Spleen (tissue), 11 donors: ENCODE measurements around the gene ATP5F1E. TPM values are rescaled to one million over a fixed set of nuclear protein-coding genes. Genes with fewer than 3 reads are reported as not detected.

ENCODE experiments used
- DNase-seq: peaks from one replicate; pipeline ENCODE4 v3.0.0-alpha.2; 2020
- H3K27ac ChIP-seq, 8 donors: fragments of 200-600 bp; sonication (generic) in 7 of 8; 1 replicate in 4 of 8; 2 replicates in 4 of 8; pipeline versions ENCODE4 v1.5.0 to v1.8.0; 2016 to 2021; ENCODE audit warnings: inconsistent platforms in 4 of 8, mild to moderate bottlenecking in 4 of 8, moderate library complexity in 1 of 8
- H3K27me3 ChIP-seq, 7 donors: fragments of 200-600 bp; sonication (generic) in 6 of 7; replicated peaks in 1 of 7; 1 replicate in 4 of 7; 2 replicates in 3 of 7; pipeline versions ENCODE4 v1.5.0 to v1.8.0; 2016 to 2021; ENCODE audit warnings: inconsistent platforms in 3 of 7, mild to moderate bottlenecking in 1 of 7
- H3K36me3 ChIP-seq, 6 donors: fragments of 200-600 bp; sonication (generic) in 5 of 6; 1 replicate in 4 of 6; 2 replicates in 2 of 6; pipeline versions ENCODE4 v1.5.0 to v1.8.0; 2016 to 2021; ENCODE audit warnings: inconsistent platforms in 2 of 6
- H3K4me1 ChIP-seq, 6 donors: fragments of 200-600 bp; sonication (generic) in 5 of 6; 1 replicate in 3 of 6; 2 replicates in 3 of 6; pipeline versions ENCODE4 v1.5.0 to v1.8.0; 2016 to 2021; ENCODE audit warnings: inconsistent platforms in 3 of 6
- H3K4me3 ChIP-seq, 8 donors: fragments of 200-600 bp; sonication (generic) in 7 of 8; 1 replicate in 4 of 8; 2 replicates in 4 of 8; pipeline versions ENCODE4 v1.5.0 to v1.8.0; 2016 to 2021; ENCODE audit warnings: inconsistent platforms in 4 of 8, mild to moderate bottlenecking in 4 of 8, moderate library complexity in 2 of 8
- H3K9me3 ChIP-seq, 8 donors: fragments of 200-600 bp; sonication (generic) in 7 of 8; 1 replicate in 4 of 8; 2 replicates in 4 of 8; pipeline versions ENCODE4 v1.5.0 to v1.8.0; 2016 to 2021; ENCODE audit warnings: inconsistent platforms in 4 of 8
- CTCF ChIP-seq, 11 experiments: fragments of 200-600 bp in 7 of 11; fragments of 450-650 bp in 4 of 11; sonication (generic) in 4 of 11; IDR thresholded peaks in 8 of 11; conservative IDR thresholded peaks in 3 of 11; 1 replicate in 7 of 11; 2 replicates in 4 of 11; pipeline versions ENCODE4 v1.4.0 to v1.8.0; 2016 to 2021; ENCODE audit warnings: antibody characterized with exemption in 11 of 11, inconsistent platforms in 4 of 11, mild to moderate bottlenecking in 1 of 11
- POLR2A ChIP-seq, 3 donors: fragments of 450-650 bp; IDR thresholded peaks; one replicate each; pipeline ENCODE4 v1.5.1; 2017; ENCODE audit warnings: antibody characterized with exemption in 3 of 3, mild to moderate bottlenecking in 1 of 3
- POLR2AphosphoS5 ChIP-seq, 3 donors: sonication (generic); formaldehyde crosslinking; IDR thresholded peaks; one replicate each; pipeline ENCODE4 v1.5.1; 2017; ENCODE audit warnings: antibody characterized with exemption in 3 of 3
- WGBS, 5 donors: extraction: QIAGEN DNeasy Blood & Tissue Kit in 3 of 5; methylation state at CpG; one replicate each; pipeline versions ENCODE4 v1.1.5 to v1.1.7; 2013 to 2018; 5-methylcytosine and 5-hydroxymethylcytosine counted together
- intact Hi-C: fragments of 100-400 bp; cut with DNase I; formaldehyde crosslinking; loops from one replicate; pipeline ENCODE4 v1.15.0; 2023; ENCODE audit warnings: low total_unique reads
- polyA plus RNA-seq, 3 donors: library from polyadenylated mRNA; stranded (reverse); fragments of 200-250 nt; gene quantifications; one replicate each; pipeline ENCODE4 v1.2.1, GENCODE V29; 2013
- total RNA-seq, 7 donors: library from RNA; depleted of rRNA in 3 of 7; stranded (reverse); fragments of >200 nt in 3 of 7; fragmentation: NEBNext Ultra II Directional in 4 of 7; extraction: Animal tissue kit (Norgen Biotek cat#: 25700) in 4 of 7; gene quantifications; one replicate each; pipeline versions ENCODE4 v1.1.0 to v1.2.1, GENCODE V29; 2016 to 2021
- donor health status: healthy with polysubstance abuse.
- donor health status: DM: no; HTN: no; CAD: no; lungs with moderate emphysema.
- donor health status: DM: no; HTN: no; CAD: no.
- donor health status: Bipolar disorder and iron deficiency.
- donor health status: healthy.
- donor health status: DM: no; HTN: no; CAD: no.
- donor health status: DM: yes; HTN: yes; CAD: no.

Gene ATP5F1E
- total and polyA plus RNA-seq, 10 donors: 24.2 to 71.1 (median 64.9) TPM

GRCh38 chr20:59000326-59000725 is 31.8 kb downstream of the ATP5F1E start:
- WGBS, 5 donors: 61 to 79% (median 72%) methylated on average over 3 of the region's 3 CpGs
- DNase-seq: no peak

GRCh38 chr20:58998656-58999055 is 33.5 kb downstream of the ATP5F1E start:
- Histone ChIP-seq H3K4me1 (peaks cover 8 to 62% (median 29%) of the 10 kb centered on the region in 6 donors), H3K4me3 (no peak overlapping the region), H3K27me3 (no peaks in the 10 kb centered on the region), H3K36me3 (peaks cover 10 to 100% (median 89%) of the 10 kb centered on the region in 6 donors), H3K27ac (no peak overlapping the region), H3K9me3 (no peaks in the 10 kb centered on the region)
- DNase-seq: no peak
- TF ChIP-seq CTCF (IDR thresholded peaks at IDR 0.05 in 8 of 11, conservative IDR thresholded peaks at IDR 0.05 in 3 of 11): no peak
- no peak for TF ChIP-seq POLR2A (IDR thresholded peaks at IDR 0.05)
- no peak for TF ChIP-seq POLR2AphosphoS5 (IDR thresholded peaks at IDR 0.05)
- intact Hi-C loops: no loop called here
- 93 to 95% (median 94%) methylated on average over 11 of the region's 11 CpGs for WGBS, 5 donors

More at GRCh38 chr20:59000326-59000725, 31.8 kb downstream of the ATP5F1E start:
- peaks cover 21 to 63% (median 34%) of the 10 kb centered on the region in 6 donors for H3K4me1 ChIP-seq
- intact Hi-C loops: loop anchor here (10.0 kb wide), 1 partner anchor 106 kb away; no protein-coding TSS in a partner anchor
- H3K4me3 ChIP-seq: no peak overlapping the region
- H3K27ac ChIP-seq: no peak overlapping the region
- peaks cover 10 to 92% (median 74%) of the 10 kb centered on the region in 6 donors for H3K36me3 ChIP-seq
- H3K9me3 ChIP-seq: no peaks in the 10 kb centered on the region
- no peaks in the 10 kb centered on the region for H3K27me3 ChIP-seq
- no peak for TF ChIP-seq POLR2AphosphoS5 (IDR thresholded peaks at IDR 0.05)

- H3K36me3 ChIP-seq: peaks cover 10 to 100% (median 97%) of the 10 kb centered on the region in 6 donors
- DNase-seq: no peak
- WGBS, 5 donors: 91 to 95% (median 94%) methylated on average over 24 of the region's 24 CpGs
These were observed 34.9 kb downstream of the ATP5F1E start for GRCh38 chr20:58997141-58997770.

GRCh38 chr20:58996226-58996611 is 35.9 kb downstream of the ATP5F1E start:
- H3K9me3 ChIP-seq: no peaks in the 10 kb centered on the region
- no peak overlapping the region for H3K4me3 ChIP-seq
- 90 to 95% (median 93%) methylated on average over 12 of the region's 12 CpGs for WGBS, 5 donors
- intact Hi-C loops: no loop called here
- no peak for DNase-seq
- H3K4me1 ChIP-seq: peaks cover 0 to 48% (median 19%) of the 10 kb centered on the region in 6 donors
- peak overlapping the region in 1 of 8 donors; percentile 6 for H3K27ac ChIP-seq
- H3K27me3 ChIP-seq: no peaks in the 10 kb centered on the region
- TF ChIP-seq CTCF (IDR thresholded peaks at IDR 0.05 in 8 of 11, conservative IDR thresholded peaks at IDR 0.05 in 3 of 11) (no peak), POLR2AphosphoS5 (IDR thresholded peaks at IDR 0.05) (peak in 2 of 3 donors; percentile 19 to 62), POLR2A (IDR thresholded peaks at IDR 0.05) (no peak)
- peaks cover 10 to 100% (median 97%) of the 10 kb centered on the region in 6 donors for H3K36me3 ChIP-seq

More at GRCh38 chr20:58997141-58997770, 34.9 kb downstream of the ATP5F1E start:
- H3K27ac ChIP-seq: no peak overlapping the region
- intact Hi-C loops: no loop called here
- no peak overlapping the region for H3K4me3 ChIP-seq
- H3K4me1 ChIP-seq: peaks cover 0 to 59% (median 21%) of the 10 kb centered on the region in 6 donors
- TF ChIP-seq CTCF (IDR thresholded peaks at IDR 0.05 in 8 of 11, conservative IDR thresholded peaks at IDR 0.05 in 3 of 11) (no peak), POLR2AphosphoS5 (IDR thresholded peaks at IDR 0.05) (peak; percentile 25 to 67 (median 47))
- no peaks in the 10 kb centered on the region for H3K27me3 ChIP-seq
- no peaks in the 10 kb centered on the region for H3K9me3 ChIP-seq
